ENCODE results near the gene TIGD4.

The TIGD4 gene

DNA sequence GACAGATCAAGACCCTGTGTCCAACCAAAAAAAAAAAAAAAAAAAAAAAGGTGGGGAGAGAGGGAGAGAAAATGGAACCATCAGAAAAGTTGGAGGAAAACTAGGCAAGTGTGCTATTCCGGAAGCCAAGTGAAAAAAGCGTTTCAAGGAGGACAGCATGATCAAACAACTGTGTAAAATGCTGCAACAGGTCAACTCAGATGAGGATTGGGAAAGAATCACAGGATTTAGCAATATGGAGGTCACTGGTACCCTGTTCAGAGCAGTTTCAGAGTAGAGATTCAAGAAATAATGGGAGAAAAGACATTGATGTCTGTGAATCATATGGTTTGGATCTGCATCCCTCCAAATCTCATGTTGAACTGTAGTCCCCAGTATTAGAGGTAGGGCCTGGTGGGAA lies 47.5 kb downstream of the TIGD4 start:
- in situ Hi-C loops (cut with MboI; ENCODE audit: low pct_unique_long_range_greater_than_20kb, low sequenced_read_pairs, unreplicated experiment), result loop anchor here (10.0 kb wide), 1 partner anchor 87 kb away; no protein-coding TSS in a partner anchor
- DNase-seq (ENCODE audit: low spot score), result no peak
- TF ChIP-seq, protein P1, sequence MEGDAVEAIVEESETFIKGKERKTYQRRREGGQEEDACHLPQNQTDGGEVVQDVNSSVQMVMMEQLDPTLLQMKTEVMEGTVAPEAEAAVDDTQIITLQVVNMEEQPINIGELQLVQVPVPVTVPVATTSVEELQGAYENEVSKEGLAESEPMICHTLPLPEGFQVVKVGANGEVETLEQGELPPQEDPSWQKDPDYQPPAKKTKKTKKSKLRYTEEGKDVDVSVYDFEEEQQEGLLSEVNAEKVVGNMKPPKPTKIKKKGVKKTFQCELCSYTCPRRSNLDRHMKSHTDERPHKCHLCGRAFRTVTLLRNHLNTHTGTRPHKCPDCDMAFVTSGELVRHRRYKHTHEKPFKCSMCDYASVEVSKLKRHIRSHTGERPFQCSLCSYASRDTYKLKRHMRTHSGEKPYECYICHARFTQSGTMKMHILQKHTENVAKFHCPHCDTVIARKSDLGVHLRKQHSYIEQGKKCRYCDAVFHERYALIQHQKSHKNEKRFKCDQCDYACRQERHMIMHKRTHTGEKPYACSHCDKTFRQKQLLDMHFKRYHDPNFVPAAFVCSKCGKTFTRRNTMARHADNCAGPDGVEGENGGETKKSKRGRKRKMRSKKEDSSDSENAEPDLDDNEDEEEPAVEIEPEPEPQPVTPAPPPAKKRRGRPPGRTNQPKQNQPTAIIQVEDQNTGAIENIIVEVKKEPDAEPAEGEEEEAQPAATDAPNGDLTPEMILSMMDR (IDR thresholded peaks at IDR 0.05; ENCODE audit: extremely low read depth, insufficient read depth, missing control alignments), result no peak

DNA sequence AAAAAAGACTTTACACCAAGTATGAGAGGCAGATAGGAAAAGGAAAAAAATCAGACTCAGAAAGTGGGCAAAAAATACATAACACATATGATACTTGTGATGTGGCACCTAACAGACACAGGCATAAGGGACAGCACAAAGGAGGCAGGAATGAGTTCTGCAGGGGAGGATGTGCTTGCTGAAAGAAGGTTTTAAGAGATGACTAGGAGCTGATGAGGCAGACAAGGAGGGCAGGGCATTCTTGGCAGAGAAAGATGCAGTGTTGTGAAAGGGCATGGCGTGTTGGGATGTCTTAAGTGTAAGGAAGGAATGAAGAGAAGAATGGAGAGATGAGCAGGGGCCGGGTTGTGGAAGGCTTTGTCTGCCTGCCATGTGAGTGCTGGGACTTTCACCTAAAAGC lies 50.1 kb downstream of the TIGD4 start:
- in situ Hi-C loops (cut with MboI; ENCODE audit: low pct_unique_long_range_greater_than_20kb, low sequenced_read_pairs, unreplicated experiment), result no loop called here
- TF ChIP-seq, protein P1 (IDR thresholded peaks at IDR 0.05; ENCODE audit: extremely low read depth, insufficient read depth, missing control alignments), result no peak
- no peak for DNase-seq (ENCODE audit: low spot score)

DNA sequence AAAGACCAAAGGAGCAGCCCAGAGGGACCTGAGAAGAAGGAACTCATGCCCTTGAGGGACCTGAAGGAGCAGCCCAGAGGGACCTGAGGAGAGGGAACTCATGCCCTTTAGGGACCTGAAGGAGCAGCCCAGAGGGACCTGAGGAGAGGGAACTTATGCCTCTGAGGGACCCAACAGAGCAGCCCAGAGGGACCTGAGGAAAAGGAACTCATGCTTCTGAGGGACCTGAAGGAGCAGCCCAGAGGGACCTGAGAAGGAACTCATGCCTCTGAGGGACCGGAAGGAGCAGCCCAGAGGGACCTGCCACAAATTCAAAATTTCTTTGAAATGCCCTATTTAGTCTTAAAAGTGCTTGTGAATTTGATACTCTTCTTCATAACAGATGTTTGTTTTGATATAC lies 51.2 kb downstream of the TIGD4 start:
- in situ Hi-C loops (cut with MboI; ENCODE audit: low pct_unique_long_range_greater_than_20kb, low sequenced_read_pairs, unreplicated experiment), result no loop called here
- TF ChIP-seq, protein P1 (IDR thresholded peaks at IDR 0.05; ENCODE audit: extremely low read depth, insufficient read depth, missing control alignments), result no peak
- DNase-seq (ENCODE audit: low spot score), result no peak

DNA sequence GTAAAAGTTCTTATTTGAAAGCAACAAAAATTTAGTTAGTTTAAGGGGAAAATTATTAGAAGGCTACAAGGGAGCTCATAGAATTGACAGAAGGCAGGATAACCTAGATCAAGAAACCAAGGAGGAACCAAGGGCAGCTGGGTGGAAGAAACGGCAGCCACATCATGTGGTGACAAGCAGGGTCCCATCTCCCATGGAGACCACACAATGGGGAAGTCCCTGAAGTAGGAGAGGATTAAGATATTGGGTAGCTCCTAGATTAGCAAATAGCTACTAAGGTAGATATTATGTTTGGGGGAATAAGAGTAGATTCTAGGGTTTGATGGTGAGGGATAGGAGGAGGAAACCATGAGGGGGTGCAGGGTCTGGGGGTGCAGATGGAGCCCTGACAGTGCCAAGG lies 51.7 kb downstream of the TIGD4 start:
- in situ Hi-C loops (cut with MboI; ENCODE audit: low pct_unique_long_range_greater_than_20kb, low sequenced_read_pairs, unreplicated experiment), result no loop called here
- TF ChIP-seq, protein P1 (IDR thresholded peaks at IDR 0.05; ENCODE audit: extremely low read depth, insufficient read depth, missing control alignments), result no peak
- DNase-seq (ENCODE audit: low spot score), result no peak

DNA sequence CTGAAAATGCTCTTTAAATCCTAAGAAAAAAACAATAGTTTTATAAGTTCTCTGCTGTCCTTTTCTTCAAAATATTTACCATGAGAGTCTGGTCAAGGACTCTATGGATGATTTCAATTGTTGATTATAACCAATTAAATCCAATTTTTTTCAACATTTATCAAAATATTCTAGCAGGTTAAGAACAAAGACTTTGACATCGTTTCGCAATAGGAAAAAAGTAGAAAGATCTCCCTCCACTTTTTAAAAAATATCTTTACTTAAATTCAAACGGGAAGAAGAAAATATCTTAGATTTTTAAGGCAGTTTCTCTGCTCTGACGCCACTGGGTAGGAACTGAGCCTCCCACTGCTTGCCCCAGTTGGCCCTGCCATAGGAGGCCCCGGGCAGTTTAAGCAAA lies 55.0 kb downstream of the TIGD4 start:
- no peak for DNase-seq (ENCODE audit: low spot score)
- TF ChIP-seq, protein P1 (IDR thresholded peaks at IDR 0.05; ENCODE audit: extremely low read depth, insufficient read depth, missing control alignments), result no peak
- in situ Hi-C loops (cut with MboI; ENCODE audit: low pct_unique_long_range_greater_than_20kb, low sequenced_read_pairs, unreplicated experiment), result no loop called here

DNA sequence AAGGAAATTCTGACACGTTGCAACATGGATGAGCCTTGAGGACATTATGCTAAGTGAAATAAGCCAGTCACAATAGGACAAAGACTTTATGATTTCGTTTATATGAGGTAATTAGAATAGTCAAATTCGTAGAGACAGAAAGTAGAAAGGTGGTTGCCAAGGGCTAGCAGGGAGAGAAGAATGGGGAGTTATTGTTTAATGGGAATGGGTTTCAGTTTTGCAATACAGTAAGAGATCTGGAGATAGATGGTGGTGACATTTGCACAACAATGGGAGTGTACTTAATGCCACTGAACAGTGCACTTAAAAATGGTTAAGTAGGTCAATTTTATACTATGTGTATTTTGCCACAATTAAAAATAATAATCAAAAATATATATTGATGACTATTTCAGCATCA lies 56.3 kb downstream of the TIGD4 start:
- TF ChIP-seq, protein P1 (IDR thresholded peaks at IDR 0.05; ENCODE audit: extremely low read depth, insufficient read depth, missing control alignments), result no peak
- in situ Hi-C loops (cut with MboI; ENCODE audit: low pct_unique_long_range_greater_than_20kb, low sequenced_read_pairs, unreplicated experiment), result no loop called here
- DNase-seq (ENCODE audit: low spot score), result no peak
